ENCODE measurements around the gene LGR5.
A peak's percentile ranks its signal among the peaks of the same experiment; 100 is the strongest.

LGR5 gene

GRCh38 chr12:71410844-71411243 is 28.8 kb upstream of the LGR5 start:
- Histone ChIP-seq H4K20me1 (ENCODE audit: insufficient read depth, low read length) (no peaks in the 10 kb centered on the region), H3K4me2 (ENCODE audit: low read length) (no peak overlapping the region), H3K9me3 (ENCODE audit: insufficient read depth, low read length) (no peaks in the 10 kb centered on the region), H2AFZ (ENCODE audit: low read depth, low read length) (no peak overlapping the region), H3K4me1 (ENCODE audit: low read length) (no peaks in the 10 kb centered on the region), H3K4me3 (ENCODE audit: low read length) (no peak overlapping the region), H3K27ac (ENCODE audit: low read length) (no peak overlapping the region), H3K79me2 (ENCODE audit: low read length) (no peaks in the 10 kb centered on the region), H3K9ac (ENCODE audit: low read length) (no peak overlapping the region), H3K36me3 (replicated peaks; ENCODE audit: low read depth, low read length) (no peaks in the 10 kb centered on the region), H3K27me3 (ENCODE audit: low read depth, low read length) (no peaks in the 10 kb centered on the region)
- TF ChIP-seq EZH2phosphoT487 (IDR thresholded peaks at IDR 0.05; ENCODE audit: low read depth) = no peak
- no peak for TF ChIP-seq CTCF (IDR thresholded peaks at IDR 0.05; ENCODE audit: low read depth, low read length)

GRCh38 chr12:71411635-71412034 is 28.0 kb upstream of the LGR5 start:
- Histone ChIP-seq H3K27ac (ENCODE audit: low read length) (no peak overlapping the region), H3K27me3 (ENCODE audit: low read depth, low read length) (no peaks in the 10 kb centered on the region), H4K20me1 (ENCODE audit: insufficient read depth, low read length) (no peaks in the 10 kb centered on the region), H3K4me1 (ENCODE audit: low read length) (no peaks in the 10 kb centered on the region), H3K9me3 (ENCODE audit: insufficient read depth, low read length) (no peaks in the 10 kb centered on the region), H3K36me3 (replicated peaks; ENCODE audit: low read depth, low read length) (no peaks in the 10 kb centered on the region), H2AFZ (ENCODE audit: low read depth, low read length) (no peak overlapping the region), H3K79me2 (ENCODE audit: low read length) (no peaks in the 10 kb centered on the region), H3K9ac (ENCODE audit: low read length) (no peak overlapping the region), H3K4me3 (ENCODE audit: low read length) (no peak overlapping the region), H3K4me2 (ENCODE audit: low read length) (no peak overlapping the region)
- TF ChIP-seq EZH2phosphoT487 (IDR thresholded peaks at IDR 0.05; ENCODE audit: low read depth) = no peak
- no peak for TF ChIP-seq CTCF (IDR thresholded peaks at IDR 0.05; ENCODE audit: low read depth, low read length)

- H3K79me2 ChIP-seq (ENCODE audit: low read length) = no peaks in the 10 kb centered on the region
- H3K4me3 ChIP-seq (ENCODE audit: low read length) = no peak overlapping the region
- no peak overlapping the region for H3K27ac ChIP-seq (ENCODE audit: low read length)
- H3K9me3 ChIP-seq (ENCODE audit: insufficient read depth, low read length) = no peaks in the 10 kb centered on the region
- peaks cover 6% of the 10 kb centered on the region for H3K4me1 ChIP-seq (ENCODE audit: low read length)
- H3K4me2 ChIP-seq (ENCODE audit: low read length) = no peak overlapping the region
- no peaks in the 10 kb centered on the region for H3K36me3 ChIP-seq (replicated peaks; ENCODE audit: low read depth, low read length)
- TF ChIP-seq CTCF (IDR thresholded peaks at IDR 0.05; ENCODE audit: low read depth, low read length) (peak; percentile 87), EZH2phosphoT487 (IDR thresholded peaks at IDR 0.05; ENCODE audit: low read depth) (no peak)
- no peak overlapping the region for H3K9ac ChIP-seq (ENCODE audit: low read length)
- H3K27me3 ChIP-seq (ENCODE audit: low read depth, low read length) = no peaks in the 10 kb centered on the region
- H2AFZ ChIP-seq (ENCODE audit: low read depth, low read length) = no peak overlapping the region
- H4K20me1 ChIP-seq (ENCODE audit: insufficient read depth, low read length) = no peaks in the 10 kb centered on the region
Observed at GRCh38 chr12:71415336-71416231, 24.0 kb upstream of the LGR5 start.

GRCh38 chr12:71417181-71417580 is 22.4 kb upstream of the LGR5 start:
- Histone ChIP-seq H3K27ac (ENCODE audit: low read length) (no peak overlapping the region), H3K36me3 (replicated peaks; ENCODE audit: low read depth, low read length) (no peaks in the 10 kb centered on the region), H3K4me3 (ENCODE audit: low read length) (no peak overlapping the region), H3K9ac (ENCODE audit: low read length) (no peak overlapping the region), H3K79me2 (ENCODE audit: low read length) (no peaks in the 10 kb centered on the region), H3K4me2 (ENCODE audit: low read length) (no peak overlapping the region), H2AFZ (ENCODE audit: low read depth, low read length) (no peak overlapping the region), H4K20me1 (ENCODE audit: insufficient read depth, low read length) (no peaks in the 10 kb centered on the region), H3K4me1 (ENCODE audit: low read length) (peaks cover 6% of the 10 kb centered on the region), H3K27me3 (ENCODE audit: low read depth, low read length) (no peaks in the 10 kb centered on the region), H3K9me3 (ENCODE audit: insufficient read depth, low read length) (no peaks in the 10 kb centered on the region)
- no peak for TF ChIP-seq EZH2phosphoT487 (IDR thresholded peaks at IDR 0.05; ENCODE audit: low read depth)

All from OCI-LY3 (cell line).